ENCODE results near the gene CDC27.

DNA sequence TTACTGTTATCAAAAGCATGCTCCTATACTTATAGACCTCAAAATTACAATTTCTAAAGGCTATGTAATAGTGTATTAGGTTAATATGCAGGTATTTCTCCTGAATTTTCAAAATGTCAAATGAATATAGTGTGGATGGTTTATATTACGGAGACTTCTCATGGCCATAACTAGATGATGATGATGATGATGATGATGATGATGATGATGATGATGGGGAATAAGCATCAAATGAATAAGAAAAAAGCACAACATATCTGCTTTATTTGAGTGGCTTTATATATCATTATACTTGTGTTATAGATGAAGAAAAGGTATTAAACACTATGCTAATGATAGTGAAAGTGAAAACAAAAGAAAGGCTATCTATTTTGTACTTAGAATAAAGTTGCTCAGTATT is 53.9 kb downstream of the CDC27 start:
- TF ChIP-seq, protein P1, sequence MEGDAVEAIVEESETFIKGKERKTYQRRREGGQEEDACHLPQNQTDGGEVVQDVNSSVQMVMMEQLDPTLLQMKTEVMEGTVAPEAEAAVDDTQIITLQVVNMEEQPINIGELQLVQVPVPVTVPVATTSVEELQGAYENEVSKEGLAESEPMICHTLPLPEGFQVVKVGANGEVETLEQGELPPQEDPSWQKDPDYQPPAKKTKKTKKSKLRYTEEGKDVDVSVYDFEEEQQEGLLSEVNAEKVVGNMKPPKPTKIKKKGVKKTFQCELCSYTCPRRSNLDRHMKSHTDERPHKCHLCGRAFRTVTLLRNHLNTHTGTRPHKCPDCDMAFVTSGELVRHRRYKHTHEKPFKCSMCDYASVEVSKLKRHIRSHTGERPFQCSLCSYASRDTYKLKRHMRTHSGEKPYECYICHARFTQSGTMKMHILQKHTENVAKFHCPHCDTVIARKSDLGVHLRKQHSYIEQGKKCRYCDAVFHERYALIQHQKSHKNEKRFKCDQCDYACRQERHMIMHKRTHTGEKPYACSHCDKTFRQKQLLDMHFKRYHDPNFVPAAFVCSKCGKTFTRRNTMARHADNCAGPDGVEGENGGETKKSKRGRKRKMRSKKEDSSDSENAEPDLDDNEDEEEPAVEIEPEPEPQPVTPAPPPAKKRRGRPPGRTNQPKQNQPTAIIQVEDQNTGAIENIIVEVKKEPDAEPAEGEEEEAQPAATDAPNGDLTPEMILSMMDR (IDR thresholded peaks at IDR 0.05; ENCODE audit: insufficient read depth, low read depth, low read length), result no peak
- no peak for TF ChIP-seq EZH2 (IDR thresholded peaks at IDR 0.05; ENCODE audit: insufficient read depth, low read length)
